Measurements from ENCODE around the gene FRS2. TPM values are rescaled to one million over a fixed set of nuclear protein-coding genes. Genes with fewer than 3 reads are reported as not detected.

FRS2 gene
- total RNA-seq, 4 donors from 2014 or later, result 27.4 to 159 (median 65.4) TPM

GRCh38 chr12:69566603-69567002 is 96.4 kb downstream of the FRS2 start:
- TF ChIP-seq POLR2A (IDR thresholded peaks at IDR 0.05) (no peak), CTCF (IDR thresholded peaks at IDR 0.05) (no peak)
- Histone ChIP-seq H3K4me1 (no peaks in the 10 kb centered on the region), H3K9me3 (no peaks in the 10 kb centered on the region), H3K27me3 (no peaks in the 10 kb centered on the region), H3K36me3 (no peaks in the 10 kb centered on the region), H3K4me3 (no peak overlapping the region), H3K27ac (no peak overlapping the region)
- no peak for DNase-seq
- intact Hi-C loops (cut with DNase I; ENCODE audit: low total_unique reads), result no loop called here

GRCh38 chr12:69569236-69569635 is 99.0 kb downstream of the FRS2 start:
- Histone ChIP-seq H3K4me3 (no peak overlapping the region), H3K36me3 (no peaks in the 10 kb centered on the region), H3K27me3 (no peaks in the 10 kb centered on the region), H3K9me3 (no peaks in the 10 kb centered on the region), H3K4me1 (no peaks in the 10 kb centered on the region), H3K27ac (no peak overlapping the region)
- intact Hi-C loops (cut with DNase I; ENCODE audit: low total_unique reads), result no loop called here
- no peak for DNase-seq
- TF ChIP-seq CTCF (IDR thresholded peaks at IDR 0.05), result no peak
- no peak for TF ChIP-seq POLR2A (IDR thresholded peaks at IDR 0.05)

GRCh38 chr12:69570000-69570516 is 99.9 kb downstream of the FRS2 start:
- no peaks in the 10 kb centered on the region for H3K36me3 ChIP-seq
- no peak for TF ChIP-seq POLR2A (IDR thresholded peaks at IDR 0.05)
- TF ChIP-seq CTCF (IDR thresholded peaks at IDR 0.05), result no peak
- intact Hi-C loops (cut with DNase I; ENCODE audit: low total_unique reads), result loop anchor here (10.0 kb wide), 1 partner anchor 155 kb away; no protein-coding TSS in a partner anchor

GRCh38 chr12:69570545-69571399 is 100.6 kb downstream of the FRS2 start:
- no peak overlapping the region for H3K27ac ChIP-seq
- no peaks in the 10 kb centered on the region for H3K9me3 ChIP-seq
- H3K4me1 ChIP-seq, result no peaks in the 10 kb centered on the region
- no peaks in the 10 kb centered on the region for H3K27me3 ChIP-seq
- H3K4me3 ChIP-seq, result no peak overlapping the region
- no peaks in the 10 kb centered on the region for H3K36me3 ChIP-seq
- DNase-seq, result peak; percentile 43 to 63
- intact Hi-C loops (cut with DNase I; ENCODE audit: low total_unique reads), result loop anchor here (10.0 kb wide), 1 partner anchor 156 kb away; no protein-coding TSS in a partner anchor
- TF ChIP-seq POLR2A (IDR thresholded peaks at IDR 0.05) (no peak), CTCF (IDR thresholded peaks at IDR 0.05) (peak; percentile 73 to 82 (median 77))

More at GRCh38 chr12:69570000-69570516, 99.9 kb downstream of the FRS2 start:
- no peak overlapping the region for H3K27ac ChIP-seq
- H3K9me3 ChIP-seq, result no peaks in the 10 kb centered on the region
- no peak for DNase-seq
- H3K27me3 ChIP-seq, result no peaks in the 10 kb centered on the region
- H3K4me1 ChIP-seq, result no peaks in the 10 kb centered on the region
- no peak overlapping the region for H3K4me3 ChIP-seq

- Histone ChIP-seq H3K27ac (no peak overlapping the region), H3K36me3 (no peaks in the 10 kb centered on the region), H3K9me3 (no peaks in the 10 kb centered on the region), H3K4me3 (no peak overlapping the region), H3K27me3 (no peaks in the 10 kb centered on the region), H3K4me1 (no peaks in the 10 kb centered on the region)
- TF ChIP-seq POLR2A (IDR thresholded peaks at IDR 0.05) (no peak), CTCF (IDR thresholded peaks at IDR 0.05) (no peak)
- DNase-seq, result no peak
- intact Hi-C loops (cut with DNase I; ENCODE audit: low total_unique reads), result loop anchor here (10.0 kb wide), 1 partner anchor 161 kb away; no protein-coding TSS in a partner anchor
These were observed 105.2 kb downstream of the FRS2 start for GRCh38 chr12:69575346-69575745.
